ENCODE data around the gene GDI2.
"Not testable (repeated sequence)": the region's sequence is repeated elsewhere in the genome, so short reads cannot be mapped to it uniquely, and the experiment has no call there.

Gene GDI2

GRCh38 chr10:5813341-5814109 lies at the start of gene GDI2:
TSS of gene GDI2 (minus strand) at chr10:5813434. CDS start at chr10:5813258, 176 bp downstream.
- peak; percentile 92 for DNase-seq

DNA sequence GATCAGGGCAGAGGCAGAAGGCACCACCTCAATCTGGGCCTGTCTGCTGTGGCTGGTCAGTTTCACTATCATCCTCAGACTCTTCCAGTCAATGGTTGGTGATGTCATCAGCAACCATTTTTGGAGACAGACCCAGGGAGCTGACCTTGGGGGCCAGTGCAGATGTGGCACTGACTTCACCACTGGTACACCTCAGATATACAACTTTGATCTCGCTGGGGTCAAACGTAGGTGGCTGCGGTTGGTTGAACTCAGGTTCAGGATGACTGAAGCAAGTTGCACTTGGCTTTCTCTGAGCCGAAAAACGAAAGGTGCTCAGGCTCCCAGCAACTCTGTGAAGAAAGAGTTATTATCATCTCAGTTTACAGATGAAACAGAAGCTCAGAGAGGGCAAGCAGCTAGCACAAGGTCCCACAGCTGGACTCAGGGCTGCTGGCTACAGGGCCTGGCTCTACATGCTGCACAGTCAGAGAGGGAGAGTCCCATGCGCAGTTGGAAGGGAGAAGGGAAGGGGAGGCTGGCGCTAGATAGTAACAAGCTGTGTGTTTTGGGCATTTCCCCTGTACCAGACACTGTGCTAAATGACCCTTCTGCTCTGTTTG lies 49.2 kb upstream of the GDI2 start:
- no peak for DNase-seq

DNA sequence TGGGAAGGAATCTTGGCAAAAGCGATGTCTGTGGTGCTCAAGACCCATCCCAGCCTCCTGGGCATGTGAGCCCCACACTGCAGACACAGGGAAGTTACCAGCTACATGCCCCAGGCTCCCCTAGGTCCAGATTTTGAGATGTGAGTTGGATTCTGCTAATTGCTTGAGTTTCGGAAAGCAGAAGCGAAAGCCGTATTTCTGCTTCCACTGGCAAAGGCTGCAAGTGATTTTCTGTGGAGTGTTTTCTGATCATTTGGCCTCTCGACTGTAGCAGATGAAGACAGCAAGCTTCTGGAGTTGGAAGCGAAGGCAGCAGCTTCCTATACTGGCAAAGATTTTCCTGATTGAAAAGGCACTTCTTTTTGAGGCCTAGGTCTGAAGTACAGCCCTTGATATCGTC lies 46.8 kb upstream of the GDI2 start:
- no peak for DNase-seq

GRCh38 chr10:5858811-5859210 lies 45.6 kb upstream of the GDI2 start:
- no peak for DNase-seq

GRCh38 chr10:5856701-5857004 lies 43.4 kb upstream of the GDI2 start:
- no peak for DNase-seq

- no peak for DNase-seq
These were observed 42.9 kb upstream of the GDI2 start for GRCh38 chr10:5855979-5856700.

DNA sequence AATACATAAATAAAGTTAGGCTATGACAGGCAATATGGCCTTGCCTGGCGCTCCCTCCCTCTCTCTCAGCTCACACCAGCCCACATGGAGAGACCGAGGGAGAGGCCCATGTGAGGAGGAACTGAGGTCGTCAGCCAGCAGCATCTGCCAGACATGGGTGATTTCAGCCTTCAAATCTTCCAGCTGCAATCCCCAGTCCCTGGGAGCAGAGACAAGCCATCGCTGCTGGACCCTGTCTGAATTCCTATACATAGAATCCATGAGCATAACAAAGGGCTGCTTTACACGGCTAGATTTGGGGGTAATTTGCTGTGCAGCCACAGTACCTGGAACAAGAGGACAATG lies 40.9 kb upstream of the GDI2 start:
- DNase-seq, result no peak

DNA sequence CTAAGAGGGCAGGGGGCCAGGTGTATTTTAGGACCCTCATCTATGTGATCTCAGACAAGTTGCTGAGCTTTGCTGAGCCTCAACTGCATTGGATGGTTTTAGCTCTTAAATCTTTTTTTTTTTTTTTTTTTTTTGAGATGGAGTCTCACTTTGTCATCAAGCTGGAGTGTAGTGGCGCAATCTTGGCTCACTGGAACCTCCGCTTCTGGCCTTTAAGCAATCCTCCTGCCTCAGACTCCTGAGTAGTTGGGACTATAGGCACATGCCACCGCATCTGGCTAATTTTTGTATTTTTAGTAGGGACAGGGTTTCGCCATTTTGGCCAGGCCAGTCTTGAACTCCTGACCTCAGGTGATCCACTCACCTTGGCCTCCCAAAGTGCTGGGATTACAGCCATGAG lies 33.4 kb upstream of the GDI2 start:
- not testable (repeated sequence) for DNase-seq

DNA sequence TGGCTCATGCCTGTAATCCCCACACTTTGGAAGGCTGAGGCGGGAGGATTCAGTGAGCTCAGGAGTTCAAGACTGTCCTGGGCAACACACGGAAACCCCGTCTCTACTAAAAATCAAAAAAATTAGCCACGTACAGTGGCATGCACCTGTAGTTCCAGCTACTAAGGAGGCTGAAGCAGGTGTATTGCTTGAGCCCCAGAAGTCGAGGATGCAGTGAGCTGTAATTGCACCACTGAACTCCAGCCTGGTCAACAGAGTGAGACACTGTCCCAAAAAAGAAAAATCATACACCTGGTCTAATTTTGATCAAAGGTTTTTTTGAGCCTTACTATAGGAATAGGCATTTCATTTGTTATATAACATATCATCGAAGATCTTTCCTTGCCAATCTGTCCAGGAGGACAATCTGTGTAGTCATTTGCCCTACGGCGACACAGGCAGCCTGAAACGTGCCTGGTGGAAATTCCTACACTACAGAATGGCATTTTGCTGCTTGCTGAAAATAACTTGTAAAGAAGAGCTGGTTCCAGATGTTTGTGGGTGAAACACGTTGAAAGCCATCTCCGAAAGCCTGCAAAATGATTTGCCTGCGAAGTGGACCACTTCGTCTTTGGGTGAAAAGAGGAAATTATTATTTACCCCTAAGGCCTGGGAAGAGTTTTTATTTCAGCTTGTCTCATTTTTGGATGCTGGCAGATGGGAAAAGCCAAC lies 31.3 kb upstream of the GDI2 start:
- no peak for DNase-seq

DNA sequence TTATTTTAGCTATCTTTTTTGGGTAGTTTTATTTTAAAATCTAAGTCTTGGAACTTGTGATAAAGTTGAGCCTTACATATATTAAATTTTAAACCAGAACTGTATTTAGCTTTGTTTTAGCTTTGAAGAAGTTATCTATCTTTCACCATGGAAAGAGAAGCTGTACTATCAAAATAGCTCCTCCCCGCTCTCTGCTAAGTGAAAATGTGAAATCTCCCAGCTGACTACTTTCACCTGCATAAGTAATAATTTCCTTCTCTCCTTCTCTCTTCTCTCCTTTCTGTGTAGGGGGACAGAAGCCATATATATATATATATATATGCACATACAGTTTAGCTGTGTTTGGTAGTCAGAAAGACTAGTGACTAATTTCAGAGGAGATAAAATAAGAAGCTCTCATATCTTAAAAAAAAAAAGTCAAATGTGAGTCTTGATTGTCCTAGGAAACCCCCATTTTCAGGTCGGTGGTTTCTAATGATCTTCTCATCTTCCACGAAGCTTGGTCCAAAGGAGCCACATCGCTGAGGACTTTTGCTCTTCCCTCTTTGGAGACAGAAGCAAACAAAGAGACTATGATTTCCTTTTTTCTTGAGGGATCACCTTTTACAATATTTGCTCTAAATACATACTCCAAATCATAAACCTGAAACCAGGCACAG lies 30.6 kb upstream of the GDI2 start:
- no peak for DNase-seq

- no peak for DNase-seq
These were observed 28.7 kb upstream of the GDI2 start for GRCh38 chr10:5841965-5842364.

DNA sequence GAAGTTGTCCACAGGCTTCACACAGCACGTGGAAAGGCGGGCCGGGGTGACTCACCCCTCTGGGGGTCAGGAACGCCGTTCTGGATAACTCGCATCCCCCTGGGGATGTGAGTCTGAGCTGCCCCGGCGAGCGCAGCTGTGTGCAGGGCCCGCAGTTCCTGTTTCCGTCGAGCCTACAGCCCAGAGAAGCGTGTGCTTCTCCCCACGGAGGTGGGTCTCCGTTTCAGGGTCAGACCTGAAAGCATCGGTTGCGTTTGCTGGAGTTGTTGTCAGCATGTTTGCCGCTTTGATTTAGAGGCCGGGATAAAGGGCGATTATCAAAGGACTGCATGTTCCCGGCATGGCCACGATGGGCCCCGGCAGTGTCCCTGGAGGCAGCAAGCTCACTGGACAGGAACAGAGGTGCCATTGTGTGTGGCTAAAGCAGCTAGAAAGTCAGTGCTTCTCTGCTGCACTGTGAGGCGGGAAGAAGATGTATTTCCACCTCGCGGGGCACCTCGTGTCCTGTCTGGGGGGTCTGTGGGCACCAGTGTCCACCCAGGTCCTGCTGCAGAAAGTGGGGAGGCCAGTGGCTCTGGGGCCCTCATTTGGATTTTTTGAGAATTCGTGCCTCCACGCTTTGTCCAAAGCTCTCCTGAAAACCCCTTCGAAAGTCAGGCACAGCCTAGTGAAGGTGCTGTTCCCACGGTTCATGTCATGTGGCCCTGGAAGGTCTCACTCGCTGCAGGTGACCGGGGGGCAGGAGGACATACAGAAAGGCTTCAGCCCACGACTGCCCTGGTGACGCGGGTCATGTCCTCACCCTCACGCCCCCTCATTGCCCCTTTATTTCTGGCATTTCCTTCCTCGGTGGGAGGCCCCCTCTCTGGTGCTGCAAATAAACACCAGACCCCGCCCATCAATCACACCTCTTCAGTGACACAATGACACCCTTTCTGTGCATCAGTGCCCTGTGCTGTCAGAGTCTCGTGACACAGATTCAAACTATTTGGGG lies 27.4 kb upstream of the GDI2 start:
- DNase-seq, result no peak

- not testable (repeated sequence) for DNase-seq
These were observed 22.9 kb upstream of the GDI2 start for GRCh38 chr10:5836181-5836580.

DNA sequence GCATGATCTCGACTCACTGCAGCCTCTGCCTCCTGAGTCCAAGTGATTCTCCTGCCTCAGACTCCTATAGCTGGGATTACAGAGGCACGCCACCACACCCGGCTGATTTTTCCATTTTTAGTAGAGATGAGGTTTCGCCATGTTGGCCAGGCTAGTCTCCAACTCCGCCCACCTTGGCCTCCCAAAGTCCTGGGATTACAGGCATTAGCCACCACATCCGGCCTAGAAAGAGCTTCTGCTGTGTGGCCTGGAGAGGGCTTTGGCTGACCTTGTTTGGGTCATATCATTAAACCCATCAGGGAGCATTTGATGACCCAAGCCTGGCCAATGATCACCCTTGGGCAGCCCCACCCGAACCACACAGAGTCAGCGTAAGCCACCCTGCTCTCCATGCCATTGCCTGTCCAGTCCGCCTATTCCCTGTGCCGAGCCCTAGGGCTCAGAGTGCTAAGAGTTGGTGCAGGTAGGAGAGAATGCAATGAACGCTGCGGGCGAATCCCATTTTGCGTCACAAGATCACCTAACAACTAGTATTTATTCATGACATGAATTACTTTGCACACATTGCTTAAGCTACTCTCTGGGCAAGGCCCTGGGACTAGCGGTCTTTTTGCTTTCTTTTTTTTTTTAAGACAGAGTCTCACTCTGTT lies 22.3 kb upstream of the GDI2 start:
- DNase-seq, result no peak

DNA sequence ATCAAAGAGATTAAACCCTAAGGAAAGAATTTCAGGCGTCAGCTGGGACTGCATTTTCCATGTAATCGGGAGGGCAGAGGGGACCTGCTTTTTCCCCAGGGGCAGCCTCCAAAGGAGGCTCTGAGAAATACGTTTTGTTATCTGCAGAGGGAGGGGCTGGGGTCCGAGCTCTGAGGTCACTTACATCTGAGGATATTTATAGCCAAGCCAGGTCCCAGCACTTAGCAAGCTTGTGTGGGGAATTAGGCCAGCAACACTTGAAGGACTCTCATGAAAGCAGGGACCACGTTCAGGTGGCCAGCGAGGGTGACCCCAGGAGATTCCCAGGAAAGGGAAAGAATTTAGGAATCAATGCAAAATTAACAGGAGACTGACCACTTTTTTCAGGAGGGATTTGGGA lies 20.6 kb upstream of the GDI2 start:
- no peak for DNase-seq

- DNase-seq, result no peak
These were observed 19.7 kb upstream of the GDI2 start for GRCh38 chr10:5832946-5833345.

GRCh38 chr10:5831446-5831782 lies 18.2 kb upstream of the GDI2 start:
- no peak for DNase-seq

GRCh38 chr10:5830629-5831445 lies 17.6 kb upstream of the GDI2 start:
- no peak for DNase-seq

DNA sequence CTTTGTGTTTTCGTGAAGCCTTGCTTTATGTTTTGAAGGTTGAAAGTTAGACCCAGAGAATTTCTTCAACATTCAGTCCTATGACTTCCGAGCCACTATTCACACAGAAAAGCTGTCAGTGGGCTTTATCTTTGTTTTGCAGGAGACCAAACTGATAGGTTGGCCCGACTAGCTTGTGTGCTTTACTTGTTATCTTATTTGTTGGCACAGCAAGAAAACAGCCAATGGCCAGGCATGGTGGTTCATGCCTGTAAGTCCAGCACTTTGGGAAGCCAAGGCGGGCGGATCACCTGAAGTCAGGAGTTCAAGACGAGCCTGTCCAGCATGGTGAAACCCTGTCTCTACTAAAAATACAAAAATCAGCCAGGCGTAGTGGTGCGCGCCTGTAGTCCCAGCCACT lies 16.0 kb upstream of the GDI2 start:
- DNase-seq, result no peak

- DNase-seq, result no peak
These were observed 15.5 kb upstream of the GDI2 start for GRCh38 chr10:5828725-5829124.

- no peak for DNase-seq
These were observed 14.6 kb upstream of the GDI2 start for GRCh38 chr10:5827841-5828240.
